ENCODE results near the gene FBXO34. TPM values are rescaled to one million over a fixed set of nuclear protein-coding genes. Genes with fewer than 3 reads are reported as not detected.

FBXO34 gene
- total and polyA plus RNA-seq, 9 of the 15 experiments (the other 6 are each of a cell fraction or from before 2014, with no cell fraction given) = 6.3 to 24.9 (median 16.2) TPM

DNA sequence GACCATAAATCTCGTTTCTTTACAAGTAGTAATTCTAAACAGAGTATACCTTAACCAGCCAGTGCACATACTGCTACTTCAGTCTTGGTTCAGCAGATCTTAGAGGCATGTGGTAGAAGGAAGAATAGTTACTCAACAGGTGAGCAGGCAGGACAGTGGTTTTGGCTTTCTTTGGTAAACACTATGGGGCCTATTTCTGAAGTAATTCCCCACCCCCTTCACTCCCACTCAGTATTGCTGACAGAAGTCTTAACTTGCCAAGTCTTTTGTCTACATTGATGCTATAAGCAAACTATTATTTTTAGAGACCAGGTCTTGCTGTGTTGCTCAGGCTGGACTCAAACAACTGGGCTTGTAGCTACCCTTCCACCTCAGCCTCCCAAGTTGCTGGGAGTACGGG lies 68.5 kb downstream of the FBXO34 start:
- no peak for DNase-seq (ENCODE audit: extremely low read depth in 1 of 4, low spot score in 3 of 4)
- BruUV-seq (replicated peaks) = no TSS peak
- no peak for FAIRE-seq
- ATAC-seq = no peak; the same call in 2 of the 3 replicates
- no peaks in the 10 kb centered on the region for H3K27me3 ChIP-seq (ENCODE audit: control insufficient read depth in 2 of 2, insufficient read depth in 2 of 2, low read length in 2 of 2)
- peaks cover 0 to 4% of the 10 kb centered on the region in 2 experiments; a peak in 3 of 5 replicates for H3K4me1 ChIP-seq (replicated peaks in 1 of 2; ENCODE audit: control insufficient read depth in 2 of 2, insufficient read depth in 2 of 2, low read length in 2 of 2)
- no peak overlapping the region for H2AFZ ChIP-seq (ENCODE audit: low read depth, low read length)
- POLR2A ChIA-PET = no interaction called here
- H3K9me1 ChIP-seq (ENCODE audit: control insufficient read depth, insufficient read depth, low read length) = no peaks in the 10 kb centered on the region
- WGBS (ENCODE audit: insufficient coverage, low coverage, missing lambda C conversion rate) = 77% methylated on average over 2 of the region's 2 CpGs
- no peak overlapping the region for H3K4me3 ChIP-seq
- no peaks in the 10 kb centered on the region for H3K9me3 ChIP-seq (replicated peaks; ENCODE audit: control insufficient read depth, insufficient read depth, low read depth, low read length)
- intact Hi-C loops (cut with micrococcal nuclease) = no loop called here
- H3K79me2 ChIP-seq (ENCODE audit: control insufficient read depth, insufficient read depth, low read length) = peaks cover 36% of the 10 kb centered on the region
- 0 out of 2 replicates have a peak, but pooled peaks cover 8% of the 10 kb centered on the region for H4K20me1 ChIP-seq (replicated peaks; ENCODE audit: control insufficient read depth, insufficient read depth, low read length)
- no peak overlapping the region for H3K4me2 ChIP-seq (ENCODE audit: insufficient read depth, low read length)
- CTCF ChIA-PET (ENCODE audit: low intra/inter-chr PET ratio) = no interaction called here
- H3K27ac ChIP-seq (ENCODE audit: extremely low read depth, low read depth, low read length) = no peak overlapping the region
- in situ Hi-C loops (cut with MboI) = no loop called here
- no peaks in the 10 kb centered on the region for H3K36me3 ChIP-seq (ENCODE audit: control insufficient read depth, insufficient read depth, low read length)
- H3K9ac ChIP-seq (ENCODE audit: insufficient read depth in 1 of 2, low read depth in 2 of 2, low read length in 2 of 2) = no peak overlapping the region
- TF ChIP-seq ZNF785 (CRISPR knock-in tag; IDR thresholded peaks at IDR 0.05) (no peak), PCBP1 (IDR thresholded peaks at IDR 0.05; ENCODE audit: low read depth, low read length, poor library complexity, severe bottlenecking) (no peak), KAT7 (CRISPR knock-in tag; IDR thresholded peaks at IDR 0.05; ENCODE audit: borderline replicate concordance) (no peak), PURB (CRISPR knock-in tag; IDR thresholded peaks at IDR 0.05; ENCODE audit: low read depth) (no peak), IFI16 (CRISPR knock-in tag; IDR thresholded peaks at IDR 0.05) (no peak), RAD51 (IDR thresholded peaks at IDR 0.05; ENCODE audit: borderline replicate concordance, low read depth) (no peak), HMG20A (CRISPR knock-in tag; conservative IDR thresholded peaks at IDR 0.05) (no peak), EWSR1 (IDR thresholded peaks at IDR 0.05; ENCODE audit: borderline replicate concordance, low read depth, partially characterized antibody) (no peak), ZNF3 (CRISPR knock-in tag; IDR thresholded peaks at IDR 0.05) (no peak), ATF1 (CRISPR knock-in tag; IDR thresholded peaks at IDR 0.05) (no peak), ATF1 (tag; IDR thresholded peaks at IDR 0.05) (no peak), ZNF766 (CRISPR knock-in tag; conservative IDR thresholded peaks at IDR 0.05) (no peak), ZNF717 (CRISPR knock-in tag; IDR thresholded peaks at IDR 0.05) (no peak)
- TF ChIP-seq, protein P1, sequence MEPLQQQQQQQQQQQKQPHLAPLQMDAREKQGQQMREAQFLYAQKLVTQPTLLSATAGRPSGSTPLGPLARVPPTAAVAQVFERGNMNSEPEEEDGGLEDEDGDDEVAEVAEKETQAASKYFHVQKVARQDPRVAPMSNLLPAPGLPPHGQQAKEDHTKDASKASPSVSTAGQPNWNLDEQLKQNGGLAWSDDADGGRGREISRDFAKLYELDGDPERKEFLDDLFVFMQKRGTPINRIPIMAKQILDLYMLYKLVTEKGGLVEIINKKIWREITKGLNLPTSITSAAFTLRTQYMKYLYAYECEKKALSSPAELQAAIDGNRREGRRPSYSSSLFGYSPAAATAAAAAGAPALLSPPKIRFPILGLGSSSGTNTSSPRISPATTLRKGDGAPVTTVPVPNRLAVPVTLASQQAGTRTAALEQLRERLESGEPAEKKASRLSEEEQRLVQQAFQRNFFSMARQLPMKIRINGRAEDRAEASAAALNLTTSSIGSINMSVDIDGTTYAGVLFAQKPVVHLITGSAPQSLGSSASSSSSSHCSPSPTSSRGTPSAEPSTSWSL (CRISPR knock-in tag; IDR thresholded peaks at IDR 0.05; ENCODE audit: borderline replicate concordance) = no peak
- TF ChIP-seq, protein P2, sequence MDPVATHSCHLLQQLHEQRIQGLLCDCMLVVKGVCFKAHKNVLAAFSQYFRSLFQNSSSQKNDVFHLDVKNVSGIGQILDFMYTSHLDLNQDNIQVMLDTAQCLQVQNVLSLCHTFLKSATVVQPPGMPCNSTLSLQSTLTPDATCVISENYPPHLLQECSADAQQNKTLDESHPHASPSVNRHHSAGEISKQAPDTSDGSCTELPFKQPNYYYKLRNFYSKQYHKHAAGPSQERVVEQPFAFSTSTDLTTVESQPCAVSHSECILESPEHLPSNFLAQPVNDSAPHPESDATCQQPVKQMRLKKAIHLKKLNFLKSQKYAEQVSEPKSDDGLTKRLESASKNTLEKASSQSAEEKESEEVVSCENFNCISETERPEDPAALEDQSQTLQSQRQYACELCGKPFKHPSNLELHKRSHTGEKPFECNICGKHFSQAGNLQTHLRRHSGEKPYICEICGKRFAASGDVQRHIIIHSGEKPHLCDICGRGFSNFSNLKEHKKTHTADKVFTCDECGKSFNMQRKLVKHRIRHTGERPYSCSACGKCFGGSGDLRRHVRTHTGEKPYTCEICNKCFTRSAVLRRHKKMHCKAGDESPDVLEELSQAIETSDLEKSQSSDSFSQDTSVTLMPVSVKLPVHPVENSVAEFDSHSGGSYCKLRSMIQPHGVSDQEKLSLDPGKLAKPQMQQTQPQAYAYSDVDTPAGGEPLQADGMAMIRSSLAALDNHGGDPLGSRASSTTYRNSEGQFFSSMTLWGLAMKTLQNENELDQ (CRISPR knock-in tag; IDR thresholded peaks at IDR 0.05; ENCODE audit: borderline replicate concordance) = no peak
